ENCODE results near the gene PHF2.

Gene PHF2

GRCh38 chr9:93681269-93682154 lies 105.1 kb downstream of the PHF2 start:
- peaks cover 7% of the 10 kb centered on the region for H3K4me1 ChIP-seq (ENCODE audit: insufficient read depth, low read length, poor library complexity, severe bottlenecking)
- H3F3A ChIP-seq (ENCODE audit: low read depth) = no peaks in the 10 kb centered on the region
- peaks cover 10% of the 10 kb centered on the region; the same call in 1 of the 2 replicates for H3K36me3 ChIP-seq (ENCODE audit: insufficient read depth, low read length)
- no peaks in the 10 kb centered on the region for H3K9me3 ChIP-seq (ENCODE audit: insufficient read depth, low read depth, low read length)
- no peaks in the 10 kb centered on the region for H4K20me1 ChIP-seq (ENCODE audit: insufficient read depth, low read length, poor library complexity, severe bottlenecking)
- no peak overlapping the region for H3K9ac ChIP-seq (ENCODE audit: low read depth, low read length, poor library complexity, severe bottlenecking)
- no peaks in the 10 kb centered on the region for H3K9me2 ChIP-seq (replicated peaks; ENCODE audit: low read depth, low read length)
- no peak overlapping the region for H3K4me3 ChIP-seq (ENCODE audit: low read length, poor library complexity, severe bottlenecking)
- H3K27me3 ChIP-seq (ENCODE audit: insufficient read depth, low read length, poor library complexity, severe bottlenecking) = no peaks in the 10 kb centered on the region
- H3K4me2 ChIP-seq (ENCODE audit: low read depth, low read length, poor library complexity, severe bottlenecking) = no peak overlapping the region
- TF ChIP-seq EZH2phosphoT487 (IDR thresholded peaks at IDR 0.05; ENCODE audit: borderline replicate concordance) = no peak
- TF ChIP-seq CTCF (conservative IDR thresholded peaks at IDR 0.05; ENCODE audit: low read length) = no peak
- no peak overlapping the region for H2AFZ ChIP-seq (ENCODE audit: low read length)
- no peaks in the 10 kb centered on the region for H3K79me2 ChIP-seq (ENCODE audit: insufficient read depth, low read length)

- no peaks in the 10 kb centered on the region for H3F3A ChIP-seq (ENCODE audit: low read depth)
- no peak overlapping the region for H3K9ac ChIP-seq (ENCODE audit: low read depth, low read length, poor library complexity, severe bottlenecking)
- H3K36me3 ChIP-seq (ENCODE audit: insufficient read depth, low read length) = peaks cover 10% of the 10 kb centered on the region; the same call in 1 of the 2 replicates
- no peaks in the 10 kb centered on the region for H3K79me2 ChIP-seq (ENCODE audit: insufficient read depth, low read length)
- TF ChIP-seq EZH2phosphoT487 (IDR thresholded peaks at IDR 0.05; ENCODE audit: borderline replicate concordance) = no peak
- TF ChIP-seq CTCF (conservative IDR thresholded peaks at IDR 0.05; ENCODE audit: low read length) = peak; percentile 87
- no peak overlapping the region for H3K4me2 ChIP-seq (ENCODE audit: low read depth, low read length, poor library complexity, severe bottlenecking)
- no peak overlapping the region for H2AFZ ChIP-seq (ENCODE audit: low read length)
- H4K20me1 ChIP-seq (ENCODE audit: insufficient read depth, low read length, poor library complexity, severe bottlenecking) = no peaks in the 10 kb centered on the region
- peaks cover 7% of the 10 kb centered on the region for H3K4me1 ChIP-seq (ENCODE audit: insufficient read depth, low read length, poor library complexity, severe bottlenecking)
- no peaks in the 10 kb centered on the region for H3K9me2 ChIP-seq (replicated peaks; ENCODE audit: low read depth, low read length)
- no peak overlapping the region for H3K4me3 ChIP-seq (ENCODE audit: low read length, poor library complexity, severe bottlenecking)
- 0 out of 2 replicates have a peak, but pooled peaks cover under 1% of the 10 kb centered on the region for H3K9me3 ChIP-seq (ENCODE audit: insufficient read depth, low read depth, low read length)
- no peaks in the 10 kb centered on the region for H3K27me3 ChIP-seq (ENCODE audit: insufficient read depth, low read length, poor library complexity, severe bottlenecking)
Measured at GRCh38 chr9:93682155-93682968, 106.0 kb downstream of the PHF2 start.

GRCh38 chr9:93683331-93684134 lies 107.1 kb downstream of the PHF2 start:
- Histone ChIP-seq H2AFZ (ENCODE audit: low read length) (no peak overlapping the region), H3K4me3 (ENCODE audit: low read length, poor library complexity, severe bottlenecking) (no peak overlapping the region), H3K27me3 (ENCODE audit: insufficient read depth, low read length, poor library complexity, severe bottlenecking) (no peaks in the 10 kb centered on the region), H3F3A (ENCODE audit: low read depth) (no peaks in the 10 kb centered on the region), H3K4me2 (ENCODE audit: low read depth, low read length, poor library complexity, severe bottlenecking) (no peak overlapping the region), H3K9ac (ENCODE audit: low read depth, low read length, poor library complexity, severe bottlenecking) (no peak overlapping the region), H3K36me3 (ENCODE audit: insufficient read depth, low read length) (no peaks in the 10 kb centered on the region), H3K4me1 (ENCODE audit: insufficient read depth, low read length, poor library complexity, severe bottlenecking) (peaks cover 7% of the 10 kb centered on the region), H4K20me1 (ENCODE audit: insufficient read depth, low read length, poor library complexity, severe bottlenecking) (no peaks in the 10 kb centered on the region), H3K79me2 (ENCODE audit: insufficient read depth, low read length) (no peaks in the 10 kb centered on the region), H3K9me2 (replicated peaks; ENCODE audit: low read depth, low read length) (no peaks in the 10 kb centered on the region), H3K9me3 (ENCODE audit: insufficient read depth, low read depth, low read length) (peaks cover 5% of the 10 kb centered on the region; the same call in 1 of the 2 replicates)
- TF ChIP-seq CTCF (conservative IDR thresholded peaks at IDR 0.05; ENCODE audit: low read length) (no peak), EZH2phosphoT487 (IDR thresholded peaks at IDR 0.05; ENCODE audit: borderline replicate concordance) (no peak)
